GM19467 (cell line): Measurements from ENCODE around the gene SNRNP200.
"Not testable (repeated sequence)": the region's sequence is repeated elsewhere in the genome, so short reads cannot be mapped to it uniquely, and the experiment has no call there.

Experiments
- ATAC-seq: cut with Tn5 transposase; IDR thresholded peaks from one replicate; pipeline ENCODE4 v1.9.1; 2021; ENCODE audit warnings: mild to moderate bottlenecking, moderate library complexity; ENCODE audit not compliant: unreplicated experiment

SNRNP200 gene

DNA sequence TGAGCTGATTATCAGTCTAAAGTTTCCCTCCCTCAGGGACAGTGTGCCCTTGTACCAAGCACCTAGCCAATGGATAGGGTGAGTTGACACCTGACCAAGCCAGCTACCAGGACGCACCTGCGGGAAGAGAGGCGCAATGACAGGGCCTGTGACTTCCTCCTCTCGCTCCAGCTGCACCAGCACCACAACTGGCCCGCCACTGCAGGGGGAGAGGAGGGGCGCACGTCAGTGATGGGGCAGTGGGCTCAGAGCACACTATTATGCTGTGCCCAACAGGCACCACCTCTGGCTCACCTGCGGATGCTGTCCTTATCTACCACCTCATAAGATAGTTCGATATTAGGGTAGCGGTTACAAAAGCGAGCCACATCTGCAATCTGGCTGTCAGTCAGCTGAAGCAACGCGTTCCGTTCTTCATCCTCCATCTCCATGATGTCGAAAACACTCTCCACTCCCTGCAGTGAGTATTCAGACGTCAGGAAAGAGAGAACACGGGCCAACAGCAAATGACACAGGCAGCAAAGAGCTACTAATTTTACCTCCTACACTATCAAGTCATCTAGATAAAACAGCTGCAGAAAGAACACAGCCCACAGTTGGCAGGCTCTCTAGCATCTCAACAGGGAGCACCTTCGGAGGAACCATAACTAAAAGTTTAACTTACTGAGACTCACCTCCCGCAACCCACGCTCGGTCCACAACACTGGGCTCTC lies 28.4 kb downstream of the SNRNP200 start:
- no peak for ATAC-seq

DNA sequence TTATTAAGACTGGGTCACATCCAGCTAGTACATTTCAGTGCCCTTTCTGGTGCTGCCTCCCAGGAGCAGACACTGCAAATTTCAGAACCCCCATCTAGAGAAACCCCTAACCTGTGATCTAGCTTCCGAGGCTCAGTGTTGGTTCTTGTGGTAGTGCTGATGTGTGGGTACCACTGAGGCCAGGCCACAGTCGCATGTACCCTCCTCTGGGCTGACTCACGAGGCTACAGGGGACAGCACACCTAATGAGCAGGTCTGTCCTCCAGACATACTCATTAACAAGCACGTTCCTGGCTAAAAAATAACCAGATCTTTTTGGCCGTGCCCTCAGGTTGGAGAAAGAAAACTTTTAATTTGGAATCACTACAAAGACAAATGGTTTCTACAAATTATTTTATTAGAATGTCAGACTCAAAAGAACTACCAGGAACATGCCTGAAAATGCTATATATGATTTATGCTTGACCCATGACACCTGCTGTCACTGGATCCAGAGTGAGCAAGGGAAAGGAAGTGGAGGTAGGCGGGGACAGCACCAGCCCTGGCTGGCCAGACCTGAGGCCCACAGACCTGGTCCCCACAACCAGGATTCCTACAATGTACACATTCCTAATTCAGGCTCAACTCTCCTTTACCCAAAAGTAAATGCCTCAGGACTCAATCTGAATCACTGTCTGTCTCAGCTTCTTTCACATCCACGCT lies 30.8 kb downstream of the SNRNP200 start:
- no peak for ATAC-seq

DNA sequence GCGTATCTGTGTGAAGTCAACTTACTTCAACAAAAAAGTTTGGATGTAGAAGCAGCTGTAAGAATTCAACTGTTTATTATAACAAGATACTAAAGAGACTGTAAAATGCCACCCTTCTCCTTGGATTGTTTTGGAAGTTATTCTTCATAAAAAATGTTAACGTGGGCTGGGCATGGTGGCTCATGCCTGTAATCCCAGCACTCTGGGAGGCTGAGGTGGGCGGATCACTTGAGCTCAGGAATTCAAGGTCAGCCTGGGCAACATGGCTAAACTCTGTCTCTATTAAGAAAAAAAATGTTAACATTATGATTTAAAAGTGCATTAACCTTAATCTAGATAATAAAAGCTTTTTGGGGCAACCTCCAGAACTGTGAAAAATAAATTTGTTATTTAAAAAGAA lies 31.6 kb downstream of the SNRNP200 start:
- ATAC-seq = no peak

GRCh38 chr2:96271995-96272394 lies 33.4 kb downstream of the SNRNP200 start:
- ATAC-seq = no peak

- no peak for ATAC-seq
Measured at GRCh38 chr2:96267159-96267971, 38.0 kb downstream of the SNRNP200 start.

DNA sequence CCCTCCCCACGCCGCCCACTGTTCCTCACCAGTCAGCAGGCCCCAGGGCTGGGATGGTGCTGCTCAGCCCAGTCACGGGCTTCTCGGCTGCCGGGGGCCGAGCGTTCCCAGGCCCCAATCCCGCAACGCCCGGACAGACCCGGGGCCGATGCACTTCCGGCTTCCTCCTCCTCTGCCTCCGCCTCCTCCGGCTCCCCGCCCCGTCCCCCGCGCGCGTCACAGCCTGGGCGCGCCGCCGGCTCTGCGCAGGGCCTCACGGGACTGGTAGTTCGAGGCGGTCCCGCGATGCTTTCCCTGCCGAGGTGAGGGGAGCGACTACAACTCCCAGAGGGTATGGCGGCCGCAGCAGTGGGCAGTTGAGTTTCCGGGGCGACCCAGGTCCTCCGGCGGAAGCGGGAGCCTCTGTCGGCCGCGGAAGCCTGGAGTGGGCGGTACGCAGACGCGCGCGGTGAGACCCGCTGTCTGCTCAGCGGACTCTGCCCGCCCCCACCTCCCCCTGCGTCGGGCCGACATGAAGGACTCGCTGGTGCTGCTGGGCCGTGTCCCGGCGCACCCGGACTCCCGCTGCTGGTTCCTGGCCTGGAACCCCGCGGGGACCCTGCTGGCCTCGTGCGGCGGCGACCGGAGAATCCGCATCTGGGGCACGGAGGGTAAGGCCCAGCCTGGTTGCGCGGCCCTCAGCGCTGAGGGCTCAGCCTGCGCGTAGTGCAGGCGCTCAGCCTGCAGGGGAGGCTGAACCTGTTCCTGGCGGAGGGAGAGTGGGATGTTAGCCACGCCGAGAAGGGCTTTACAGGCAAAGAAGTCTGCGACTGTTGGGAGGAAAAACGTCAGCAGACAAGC lies 39.3 kb downstream of the SNRNP200 start, which contains the start of the genes CIAO1 and TMEM127:
Gene CIAO1 (plus strand): TSS at position 386 of the 840 bp plus-strand sequence. CDS start 126 bp downstream, at position 512.
Gene TMEM127 (minus strand): TSS at position 158 of the 840 bp plus-strand sequence. CDS start 616 bp downstream, outside the sequence.
- peak; percentile 90 for ATAC-seq

DNA sequence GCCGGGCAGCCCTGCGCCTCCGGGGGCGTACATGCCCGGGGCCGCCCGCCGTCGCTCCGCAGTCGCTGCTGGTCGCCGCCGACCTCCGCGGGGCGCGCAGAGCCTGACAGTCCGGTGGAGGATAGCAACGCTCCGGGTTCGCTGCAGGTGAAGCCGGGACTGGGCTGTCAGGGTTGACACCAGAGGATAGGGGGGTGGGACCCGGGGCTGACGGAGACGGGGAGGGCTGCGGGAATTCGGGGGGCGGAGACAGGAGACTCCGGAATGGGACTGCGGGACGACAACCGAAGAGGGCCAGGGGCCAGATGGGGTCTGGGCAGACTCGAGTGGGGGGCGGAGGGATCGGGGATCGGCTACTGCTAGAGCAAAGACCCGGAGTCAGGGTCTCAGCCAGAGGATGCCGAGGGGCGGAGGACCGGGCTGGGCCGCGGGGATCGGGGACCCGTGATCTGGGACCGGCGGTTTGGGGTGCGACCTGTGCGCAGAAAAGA lies 40.0 kb downstream of the SNRNP200 start:
- ATAC-seq = peak; percentile 14

GRCh38 chr2:96264656-96265348 lies 40.5 kb downstream of the SNRNP200 start:
- ATAC-seq = no peak

- ATAC-seq = no peak
Measured at GRCh38 chr2:96264086-96264485, 41.3 kb downstream of the SNRNP200 start.

DNA sequence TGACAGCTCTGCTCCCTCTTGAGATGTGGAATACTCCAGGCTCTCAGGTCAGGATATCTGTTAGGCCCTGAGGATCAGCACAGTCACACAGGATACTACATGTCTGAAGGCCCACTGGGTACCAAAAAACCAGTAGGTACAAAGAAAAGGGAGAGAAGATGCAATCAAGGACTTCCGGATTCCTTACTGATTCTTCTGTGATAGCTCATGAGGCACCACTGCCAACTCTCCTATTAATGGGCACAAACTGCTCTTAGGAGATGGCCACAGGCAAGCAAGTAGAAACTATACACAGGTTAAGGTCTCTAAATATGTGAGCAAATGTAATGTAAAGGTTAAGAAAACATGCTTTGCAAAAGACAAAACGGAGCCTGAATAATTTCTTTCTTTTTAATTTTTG lies 43.0 kb downstream of the SNRNP200 start:
- ATAC-seq = no peak

- no peak for ATAC-seq
Measured at GRCh38 chr2:96261328-96262003, 43.9 kb downstream of the SNRNP200 start.

DNA sequence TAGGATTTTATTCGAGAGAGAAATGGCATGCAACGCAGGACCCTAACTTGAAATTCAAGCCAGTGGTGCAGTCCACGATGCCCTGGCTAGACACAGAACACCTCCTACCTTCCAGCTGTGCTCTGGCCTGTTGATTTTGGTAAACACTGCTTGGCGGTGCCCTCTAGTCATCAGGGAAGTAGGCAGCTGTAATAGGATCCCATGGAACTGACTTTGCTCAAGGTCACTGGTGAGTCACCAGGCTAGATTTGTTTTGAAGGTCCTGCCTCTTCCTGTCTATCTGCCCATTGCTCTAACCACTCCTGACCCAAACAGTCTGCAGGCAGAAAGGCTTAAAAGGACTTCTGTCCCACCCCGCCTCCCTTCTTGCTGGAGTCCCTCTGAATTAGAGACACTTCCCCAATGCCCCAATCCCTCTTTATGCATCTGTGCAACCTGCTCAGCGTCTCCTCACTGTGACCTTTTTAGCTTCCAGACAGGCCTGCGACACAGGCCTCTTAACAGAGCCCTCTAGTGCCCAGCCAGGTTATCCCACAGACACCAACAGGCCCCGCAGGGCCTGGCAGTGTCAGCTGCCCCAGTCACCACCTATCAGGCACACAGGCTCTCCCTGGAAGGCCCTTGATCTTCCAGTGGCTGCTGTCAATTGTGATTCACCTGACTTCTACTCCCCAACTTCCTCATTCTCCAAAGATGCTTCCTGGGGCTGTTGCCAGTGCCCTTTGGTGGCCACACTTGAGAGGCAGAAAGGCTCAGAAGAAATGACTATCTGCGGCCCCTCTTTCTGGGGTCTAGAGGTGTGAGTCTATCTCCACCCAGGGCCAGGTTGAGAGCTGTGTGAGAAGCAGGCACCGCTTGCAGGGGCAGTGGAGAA lies 44.7 kb downstream of the SNRNP200 start:
- ATAC-seq = no peak

GRCh38 chr2:96259497-96259921 lies 45.8 kb downstream of the SNRNP200 start:
- no peak for ATAC-seq

DNA sequence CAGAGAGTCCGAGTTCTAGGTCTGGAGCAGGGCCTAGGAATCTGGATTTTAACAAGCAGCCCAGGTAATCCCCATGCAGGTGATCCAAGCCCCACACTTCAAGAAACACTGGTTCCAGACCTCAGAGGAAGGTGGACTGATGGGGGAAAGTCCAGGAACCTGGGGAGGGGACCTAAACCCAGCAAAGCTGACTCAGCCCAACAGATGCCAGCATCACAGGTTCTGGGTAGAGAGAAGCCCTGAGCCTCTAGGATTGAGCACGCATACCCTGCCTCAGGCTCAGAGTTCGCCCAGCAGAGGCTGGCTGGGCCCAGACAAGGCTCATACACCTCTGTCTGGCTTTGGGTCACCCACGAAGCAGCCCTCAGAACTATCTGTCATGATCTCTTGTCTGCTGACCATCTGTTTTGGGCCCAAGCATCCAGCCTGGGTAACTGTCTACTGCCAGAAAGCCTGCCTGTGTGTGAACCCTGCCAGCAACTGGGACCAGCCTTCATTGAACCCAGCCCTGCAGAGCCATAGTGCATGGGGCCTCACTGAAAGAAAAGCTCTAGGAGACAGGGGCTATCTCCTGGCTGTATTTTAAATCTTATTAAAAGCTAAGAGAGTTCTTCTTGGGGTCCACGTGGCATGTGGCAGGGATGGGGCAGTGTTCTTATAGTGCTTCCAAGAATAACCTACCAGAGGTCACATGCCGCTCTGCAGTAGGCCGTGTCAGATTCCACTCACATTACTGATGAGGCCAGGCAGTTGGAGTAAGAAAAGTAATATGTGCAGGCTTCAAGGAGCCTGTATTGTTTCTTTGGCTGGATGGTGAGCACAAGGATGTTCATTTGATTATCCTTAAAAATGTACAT lies 47.0 kb downstream of the SNRNP200 start:
- ATAC-seq = no peak

GRCh38 chr2:96257744-96258143 lies 47.6 kb downstream of the SNRNP200 start:
- ATAC-seq = not testable (repeated sequence)

DNA sequence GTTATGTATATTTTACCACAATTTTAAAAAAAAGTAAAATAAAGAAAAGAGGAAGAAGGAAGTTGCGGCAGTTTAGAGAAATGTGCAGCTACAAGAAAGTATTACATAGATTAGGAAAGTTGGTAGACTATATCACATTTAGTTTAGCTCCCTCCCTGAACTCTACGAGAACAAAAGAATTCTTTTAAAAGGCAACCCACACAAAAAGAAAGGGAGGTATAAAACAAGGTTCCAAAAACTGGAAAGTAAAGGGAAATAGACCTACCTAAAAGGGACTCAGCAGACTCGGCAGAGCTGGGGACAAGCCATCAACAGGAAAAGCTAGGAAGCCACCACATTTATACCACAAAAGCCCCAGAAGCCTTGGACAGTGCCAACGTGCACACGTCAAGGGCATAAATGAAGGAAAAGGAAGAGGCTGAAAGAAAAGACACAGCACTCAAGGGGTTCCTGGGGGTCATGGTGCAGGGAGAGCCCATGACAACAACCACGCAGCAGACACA lies 48.7 kb downstream of the SNRNP200 start:
- ATAC-seq = no peak

DNA sequence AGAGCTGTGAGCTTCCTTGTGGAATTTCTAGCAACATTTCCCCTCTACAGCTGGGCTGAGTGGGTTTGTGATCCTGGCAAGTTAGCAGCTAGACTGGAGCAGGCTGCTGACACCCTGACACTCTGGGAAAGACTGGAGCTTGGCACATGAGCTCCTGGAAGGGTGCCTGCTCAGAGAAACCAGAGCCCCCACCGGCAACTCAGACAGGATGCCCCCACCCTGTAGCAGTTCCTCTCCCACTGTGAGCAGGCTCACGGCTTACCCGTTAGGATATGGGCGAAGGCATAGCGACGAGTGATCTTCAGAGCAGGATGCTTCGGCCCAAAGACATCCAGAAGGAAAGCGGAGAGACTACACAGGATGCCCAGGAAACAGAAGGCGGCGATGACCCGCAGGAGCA lies 50.8 kb downstream of the SNRNP200 start:
- ATAC-seq = no peak
